Upper lobe of left lung (tissue), 6 donors: ENCODE results near the gene RNASE9. TPM values are rescaled to one million over a fixed set of nuclear protein-coding genes. Genes with fewer than 3 reads are reported as not detected.
"Not testable (repeated sequence)": the region's sequence is repeated elsewhere in the genome, so short reads cannot be mapped to it uniquely, and the experiment has no call there.

Experiments used
- ATAC-seq, 2 donors: fragments of 200-7000 bp; cut with Tn5 transposase; one replicate each; pipeline ENCODE4 v1.9.1; 2022; ENCODE audit warnings: mild to moderate bottlenecking in 2 of 2, moderate library complexity in 2 of 2; ENCODE audit not compliant: low FRiP score in 2 of 2
- DNase-seq, 2 donors: peaks; one replicate each; pipeline ENCODE4 v3.0.0-alpha.2; 2019 to 2020
- H3K27ac ChIP-seq, 4 donors: fragments of 200-600 bp; sonication (generic); one replicate each; pipeline ENCODE4 v1.5.1; 2016 to 2019
- H3K27me3 ChIP-seq, 4 donors: fragments of 200-600 bp; sonication (generic); one replicate each; pipeline ENCODE4 v1.5.1; 2017 to 2019
- H3K36me3 ChIP-seq, 4 donors: fragments of 200-600 bp; sonication (generic); one replicate each; pipeline ENCODE4 v1.5.1; 2016 to 2019
- H3K4me1 ChIP-seq, 4 donors: fragments of 200-600 bp; sonication (generic); one replicate each; pipeline ENCODE4 v1.5.1; 2018 to 2019
- H3K4me3 ChIP-seq, 4 donors: fragments of 200-600 bp; sonication (generic); one replicate each; pipeline ENCODE4 v1.5.1; 2017 to 2019; ENCODE audit warnings: mild to moderate bottlenecking in 2 of 4, moderate library complexity in 1 of 4
- H3K9me3 ChIP-seq, 4 donors: fragments of 200-600 bp; sonication (generic); one replicate each; pipeline ENCODE4 v1.5.1; 2018 to 2019
- CTCF ChIP-seq, 6 experiments: fragments of 450-650 bp in 4 of 6; fragments of 200-600 bp in 2 of 6; sonication (generic) in 2 of 6; IDR thresholded peaks; one replicate each; pipeline ENCODE4 v1.5.1; 2016 to 2019; ENCODE audit warnings: antibody characterized with exemption in 6 of 6
- EP300 ChIP-seq, 4 donors: sonication (generic); formaldehyde crosslinking; IDR thresholded peaks; one replicate each; pipeline ENCODE4 v1.5.1; 2017; ENCODE audit warnings: antibody characterized with exemption in 4 of 4, control low read depth in 2 of 4
- POLR2A ChIP-seq, 4 donors: fragments of 450-650 bp; IDR thresholded peaks; one replicate each; pipeline ENCODE4 v1.5.1; 2016 to 2017; ENCODE audit warnings: antibody characterized with exemption in 4 of 4, mild to moderate bottlenecking in 2 of 4
- POLR2AphosphoS5 ChIP-seq, 2 donors: sonication (generic); formaldehyde crosslinking; IDR thresholded peaks; one replicate each; pipeline ENCODE4 v1.5.1; 2017; ENCODE audit warnings: antibody characterized with exemption in 2 of 2
- WGBS, 2 donors: methylation state at CpG; one replicate each; pipeline ENCODE4 v1.1.5; 2017 to 2018; 5-methylcytosine and 5-hydroxymethylcytosine counted together
- total RNA-seq, 6 donors: library from RNA; depleted of rRNA in 4 of 6; stranded (reverse); fragments of >200 nt in 4 of 6; gene quantifications; one replicate each; pipeline versions ENCODE4 v1.1.0 to v1.2.1, GENCODE V29; 2016 to 2021
- donor health status: DM: no; HTN: no; CAD: no; lungs with moderate emphysema.
- donor health status: DM: no; HTN: yes; CAD: no; lungs with severe emphysema.

RNASE9 gene
- total RNA-seq, 6 donors from 2014 or later, result not detected

GRCh38 chr14:20578784-20579502, 18.1 kb upstream of the RNASE9 start:
- no peaks in the 10 kb centered on the region for H3K9me3 ChIP-seq
- no peak for ATAC-seq
- no peaks in the 10 kb centered on the region for H3K27me3 ChIP-seq
- no peaks in the 10 kb centered on the region for H3K4me1 ChIP-seq
- no peak overlapping the region for H3K27ac ChIP-seq
- WGBS, 2 donors, result 69 to 80% methylated on average over 12 to 13 of the region's 14 CpGs
- TF ChIP-seq CTCF (IDR thresholded peaks at IDR 0.05) (no peak), EP300 (IDR thresholded peaks at IDR 0.05) (no peak), POLR2A (IDR thresholded peaks at IDR 0.05) (no peak), POLR2AphosphoS5 (IDR thresholded peaks at IDR 0.05) (no peak)
- DNase-seq, result no peak
- no peak overlapping the region for H3K4me3 ChIP-seq
- H3K36me3 ChIP-seq, result no peaks in the 10 kb centered on the region

- ATAC-seq (no peak), DNase-seq (no peak)
- Histone ChIP-seq H3K27ac (no peak overlapping the region), H3K4me1 (no peaks in the 10 kb centered on the region), H3K27me3 (no peaks in the 10 kb centered on the region), H3K36me3 (no peaks in the 10 kb centered on the region), H3K4me3 (no peak overlapping the region), H3K9me3 (no peaks in the 10 kb centered on the region)
- no peak for TF ChIP-seq EP300 (IDR thresholded peaks at IDR 0.05)
- no peak for TF ChIP-seq POLR2AphosphoS5 (IDR thresholded peaks at IDR 0.05)
- 56 to 63% methylated on average over 3 of the region's 3 CpGs for WGBS, 2 donors
These were observed 17.5 kb upstream of the RNASE9 start for GRCh38 chr14:20578325-20578724.

GRCh38 chr14:20572382-20572990, 11.6 kb upstream of the RNASE9 start:
- not testable (repeated sequence) for H3K4me1 ChIP-seq, ATAC-seq, H3K36me3 ChIP-seq, DNase-seq, H3K27ac ChIP-seq, H3K27me3 ChIP-seq, H3K4me3 ChIP-seq
- H3K9me3 ChIP-seq, result peaks cover 7 to 21% (median 15%) of the 10 kb centered on the region in 4 donors
- WGBS, 2 donors, result 69 to 77% methylated on average over 4 of the region's 4 CpGs

DNA sequence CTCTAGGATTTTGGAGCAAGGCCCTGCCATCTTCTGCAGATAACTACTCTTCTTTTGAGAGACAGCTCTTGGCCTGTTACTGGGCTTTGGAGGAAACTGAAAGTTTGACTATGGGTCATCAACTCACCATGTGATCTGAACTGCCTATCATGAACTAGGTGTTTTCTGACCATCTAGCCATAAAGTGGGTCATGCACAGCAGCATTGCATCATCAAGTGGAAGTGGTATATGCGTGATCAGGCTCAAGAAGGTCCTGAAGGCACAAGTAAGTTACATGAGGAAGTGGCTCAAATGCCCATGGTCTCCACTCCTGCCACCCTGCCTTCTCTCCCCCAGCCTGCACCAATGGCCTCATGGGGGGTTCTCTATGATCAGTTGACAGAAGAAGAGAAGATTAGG, 9.9 kb upstream of the RNASE9 start:
- not testable (repeated sequence) for H3K36me3 ChIP-seq, ATAC-seq, H3K27ac ChIP-seq, H3K4me3 ChIP-seq, H3K4me1 ChIP-seq, DNase-seq, H3K27me3 ChIP-seq
- peaks cover 7 to 21% (median 15%) of the 10 kb centered on the region in 4 donors for H3K9me3 ChIP-seq
- WGBS, 2 donors, result 22 to 50% methylated on average over 1 of the region's 1 CpG

GRCh38 chr14:20569865-20570264, 9.0 kb upstream of the RNASE9 start:
- ATAC-seq, result not testable (repeated sequence)

GRCh38 chr14:20569066-20569465, 8.2 kb upstream of the RNASE9 start:
- peaks cover 7 to 21% (median 15%) of the 10 kb centered on the region in 4 donors for H3K9me3 ChIP-seq
- H3K27me3 ChIP-seq, result no peaks in the 10 kb centered on the region
- H3K4me1 ChIP-seq, result no peaks in the 10 kb centered on the region
- no peaks in the 10 kb centered on the region for H3K36me3 ChIP-seq
- DNase-seq (no peak), ATAC-seq (no peak)
- H3K4me3 ChIP-seq, result no peak overlapping the region
- TF ChIP-seq POLR2AphosphoS5 (IDR thresholded peaks at IDR 0.05) (no peak), POLR2A (IDR thresholded peaks at IDR 0.05) (no peak), EP300 (IDR thresholded peaks at IDR 0.05) (no peak), CTCF (IDR thresholded peaks at IDR 0.05) (no peak)
- H3K27ac ChIP-seq, result no peak overlapping the region

More at GRCh38 chr14:20569865-20570264, 9.0 kb upstream of the RNASE9 start:
- 88 to 93% methylated on average over 2 of the region's 2 CpGs for WGBS, 2 donors
- H3K36me3 ChIP-seq, DNase-seq, H3K4me3 ChIP-seq, H3K27ac ChIP-seq, H3K27me3 ChIP-seq, H3K4me1 ChIP-seq: not testable (repeated sequence)
- H3K9me3 ChIP-seq, result peaks cover 7 to 21% (median 15%) of the 10 kb centered on the region in 4 donors

DNA sequence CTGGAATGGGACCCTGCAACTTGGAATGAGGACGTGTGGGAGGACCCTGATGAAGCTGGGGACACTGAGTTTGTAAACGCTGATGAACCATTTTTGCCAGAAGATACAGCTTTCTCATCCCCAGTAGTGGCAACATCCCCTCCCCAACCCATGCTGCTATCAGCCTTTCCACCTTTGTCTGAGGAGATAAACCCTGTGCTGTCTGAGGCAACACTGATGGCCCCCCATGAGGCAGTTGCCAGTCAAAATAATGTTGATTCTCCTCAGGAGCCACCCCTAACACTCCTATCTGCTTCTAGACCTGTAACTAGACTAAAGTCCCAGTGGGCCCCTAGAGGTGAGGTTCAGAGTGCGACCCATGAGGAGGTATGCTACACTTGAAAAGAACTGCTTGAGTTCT, 7.5 kb upstream of the RNASE9 start:
- Histone ChIP-seq H3K9me3 (peaks cover 7 to 21% (median 15%) of the 10 kb centered on the region in 4 donors), H3K27ac (no peak overlapping the region), H3K36me3 (no peaks in the 10 kb centered on the region), H3K4me3 (no peak overlapping the region), H3K4me1 (no peaks in the 10 kb centered on the region), H3K27me3 (no peaks in the 10 kb centered on the region)
- DNase-seq (no peak), ATAC-seq (no peak)
- no peak for TF ChIP-seq CTCF (IDR thresholded peaks at IDR 0.05)
- WGBS, 2 donors, result 81 to 84% methylated on average over 3 of the region's 3 CpGs

GRCh38 chr14:20567199-20567598, 6.4 kb upstream of the RNASE9 start:
- not testable (repeated sequence) for ATAC-seq

More at GRCh38 chr14:20567199-20567598, 6.4 kb upstream of the RNASE9 start:
- not testable (repeated sequence) for H3K27ac ChIP-seq, H3K4me3 ChIP-seq, H3K36me3 ChIP-seq, DNase-seq, H3K27me3 ChIP-seq, H3K4me1 ChIP-seq
- peaks cover 7 to 21% (median 15%) of the 10 kb centered on the region in 4 donors for H3K9me3 ChIP-seq
- 93% methylated on average over 1 of the region's 1 CpG for WGBS, 2 donors
